Fibroblast of lung (primary cell): Measurements from ENCODE around the gene DNMT3L.
"Not testable (repeated sequence)": the region's sequence is repeated elsewhere in the genome, so short reads cannot be mapped to it uniquely, and the experiment has no call there.

Experiments used
- EZH2 ChIP-seq: IDR thresholded peaks from 2 replicates; pipeline ENCODE4 v1.5.1; 2012; ENCODE audit warnings: low read length, control low read depth, mild to moderate bottlenecking; ENCODE audit errors: missing control alignments
- TF ChIP-seq, protein P1 (sequence below), 2 donors: IDR thresholded peaks in 1 of 2; conservative IDR thresholded peaks in 1 of 2; 1 replicate in 1 of 2; 2 replicates in 1 of 2; pipeline ENCODE4 v1.5.1; 2011 to 2012; ENCODE audit warnings: low read length in 2 of 2, control low read depth in 1 of 2, inconsistent platforms in 1 of 2, low read depth in 1 of 2, mild to moderate bottlenecking in 1 of 2

DNA sequence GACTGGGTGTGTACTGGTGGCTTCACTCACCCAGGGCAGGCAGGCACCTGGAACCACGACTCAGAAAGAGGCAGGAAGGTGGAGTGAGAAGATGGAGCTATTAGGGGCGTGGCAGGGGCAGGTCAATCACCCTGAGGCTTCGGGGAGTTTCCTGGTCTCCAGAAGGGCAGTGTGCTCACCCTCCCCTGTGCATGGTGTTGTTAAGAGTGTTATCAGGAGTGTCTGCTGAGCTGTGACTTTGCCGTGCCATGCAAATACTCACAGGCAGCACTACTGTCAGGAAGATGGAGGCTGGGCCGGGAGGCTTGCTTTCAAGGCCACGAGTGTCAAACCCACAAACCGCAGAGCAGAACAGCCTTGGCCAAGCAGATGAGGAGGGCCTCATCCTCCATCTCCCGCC is 43.2 kb downstream of the DNMT3L start:
- TF ChIP-seq, protein P1, sequence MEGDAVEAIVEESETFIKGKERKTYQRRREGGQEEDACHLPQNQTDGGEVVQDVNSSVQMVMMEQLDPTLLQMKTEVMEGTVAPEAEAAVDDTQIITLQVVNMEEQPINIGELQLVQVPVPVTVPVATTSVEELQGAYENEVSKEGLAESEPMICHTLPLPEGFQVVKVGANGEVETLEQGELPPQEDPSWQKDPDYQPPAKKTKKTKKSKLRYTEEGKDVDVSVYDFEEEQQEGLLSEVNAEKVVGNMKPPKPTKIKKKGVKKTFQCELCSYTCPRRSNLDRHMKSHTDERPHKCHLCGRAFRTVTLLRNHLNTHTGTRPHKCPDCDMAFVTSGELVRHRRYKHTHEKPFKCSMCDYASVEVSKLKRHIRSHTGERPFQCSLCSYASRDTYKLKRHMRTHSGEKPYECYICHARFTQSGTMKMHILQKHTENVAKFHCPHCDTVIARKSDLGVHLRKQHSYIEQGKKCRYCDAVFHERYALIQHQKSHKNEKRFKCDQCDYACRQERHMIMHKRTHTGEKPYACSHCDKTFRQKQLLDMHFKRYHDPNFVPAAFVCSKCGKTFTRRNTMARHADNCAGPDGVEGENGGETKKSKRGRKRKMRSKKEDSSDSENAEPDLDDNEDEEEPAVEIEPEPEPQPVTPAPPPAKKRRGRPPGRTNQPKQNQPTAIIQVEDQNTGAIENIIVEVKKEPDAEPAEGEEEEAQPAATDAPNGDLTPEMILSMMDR (conservative IDR thresholded peaks at IDR 0.05 in 1 of 2, IDR thresholded peaks at IDR 0.05 in 1 of 2; ENCODE audit: low read depth in 1 of 2, low read length in 2 of 2) = not testable (repeated sequence)
- TF ChIP-seq EZH2 = not testable (repeated sequence)
